ENCODE measurements around the gene ADD1.

ADD1 gene, protein sequence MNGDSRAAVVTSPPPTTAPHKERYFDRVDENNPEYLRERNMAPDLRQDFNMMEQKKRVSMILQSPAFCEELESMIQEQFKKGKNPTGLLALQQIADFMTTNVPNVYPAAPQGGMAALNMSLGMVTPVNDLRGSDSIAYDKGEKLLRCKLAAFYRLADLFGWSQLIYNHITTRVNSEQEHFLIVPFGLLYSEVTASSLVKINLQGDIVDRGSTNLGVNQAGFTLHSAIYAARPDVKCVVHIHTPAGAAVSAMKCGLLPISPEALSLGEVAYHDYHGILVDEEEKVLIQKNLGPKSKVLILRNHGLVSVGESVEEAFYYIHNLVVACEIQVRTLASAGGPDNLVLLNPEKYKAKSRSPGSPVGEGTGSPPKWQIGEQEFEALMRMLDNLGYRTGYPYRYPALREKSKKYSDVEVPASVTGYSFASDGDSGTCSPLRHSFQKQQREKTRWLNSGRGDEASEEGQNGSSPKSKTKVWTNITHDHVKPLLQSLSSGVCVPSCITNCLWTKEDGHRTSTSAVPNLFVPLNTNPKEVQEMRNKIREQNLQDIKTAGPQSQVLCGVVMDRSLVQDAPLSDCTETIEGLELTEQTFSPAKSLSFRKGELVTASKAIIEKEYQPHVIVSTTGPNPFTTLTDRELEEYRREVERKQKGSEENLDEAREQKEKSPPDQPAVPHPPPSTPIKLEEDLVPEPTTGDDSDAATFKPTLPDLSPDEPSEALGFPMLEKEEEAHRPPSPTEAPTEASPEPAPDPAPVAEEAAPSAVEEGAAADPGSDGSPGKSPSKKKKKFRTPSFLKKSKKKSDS

DNA sequence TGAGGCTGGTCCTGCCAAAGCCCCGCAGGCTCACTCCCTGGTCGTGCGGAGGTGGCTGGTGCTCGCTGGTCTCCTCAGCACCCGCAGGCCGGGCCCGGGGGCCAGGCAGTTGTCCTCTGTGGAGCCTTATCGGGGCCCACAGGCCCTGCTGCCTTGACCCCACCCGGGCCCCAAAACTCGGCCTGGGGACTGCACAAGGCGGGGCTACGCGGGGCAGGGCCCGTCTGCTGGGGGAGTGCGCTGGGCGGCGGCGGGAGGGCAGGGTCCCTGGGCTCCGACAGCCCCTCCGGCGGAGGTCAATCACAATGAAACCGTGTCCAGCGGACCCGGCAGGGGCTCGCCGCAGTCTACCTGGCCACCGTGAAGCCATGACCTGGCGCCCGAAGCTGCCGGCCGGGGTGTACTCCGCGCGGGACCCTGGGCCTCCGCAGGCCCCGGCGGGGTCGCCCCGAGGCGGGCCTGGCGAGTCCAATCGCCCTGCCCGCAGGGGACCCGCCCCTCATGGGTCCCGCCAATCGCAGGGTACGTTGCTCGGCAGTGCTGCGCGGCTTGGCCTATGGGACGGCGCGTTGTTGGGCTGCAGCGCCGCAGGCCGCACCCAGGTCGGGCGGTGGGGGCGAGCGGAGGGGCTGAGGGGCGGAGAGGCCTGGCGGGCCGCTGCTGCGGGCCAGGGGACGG lies at the start of gene ADD1:
ADD1 (plus strand) TSS at position 582 of the 678 bp plus-strand sequence. CDS start 32,072 bp downstream, outside the sequence.
- peak; percentile 89 for DNase-seq (ENCODE audit: low read depth)

DNA sequence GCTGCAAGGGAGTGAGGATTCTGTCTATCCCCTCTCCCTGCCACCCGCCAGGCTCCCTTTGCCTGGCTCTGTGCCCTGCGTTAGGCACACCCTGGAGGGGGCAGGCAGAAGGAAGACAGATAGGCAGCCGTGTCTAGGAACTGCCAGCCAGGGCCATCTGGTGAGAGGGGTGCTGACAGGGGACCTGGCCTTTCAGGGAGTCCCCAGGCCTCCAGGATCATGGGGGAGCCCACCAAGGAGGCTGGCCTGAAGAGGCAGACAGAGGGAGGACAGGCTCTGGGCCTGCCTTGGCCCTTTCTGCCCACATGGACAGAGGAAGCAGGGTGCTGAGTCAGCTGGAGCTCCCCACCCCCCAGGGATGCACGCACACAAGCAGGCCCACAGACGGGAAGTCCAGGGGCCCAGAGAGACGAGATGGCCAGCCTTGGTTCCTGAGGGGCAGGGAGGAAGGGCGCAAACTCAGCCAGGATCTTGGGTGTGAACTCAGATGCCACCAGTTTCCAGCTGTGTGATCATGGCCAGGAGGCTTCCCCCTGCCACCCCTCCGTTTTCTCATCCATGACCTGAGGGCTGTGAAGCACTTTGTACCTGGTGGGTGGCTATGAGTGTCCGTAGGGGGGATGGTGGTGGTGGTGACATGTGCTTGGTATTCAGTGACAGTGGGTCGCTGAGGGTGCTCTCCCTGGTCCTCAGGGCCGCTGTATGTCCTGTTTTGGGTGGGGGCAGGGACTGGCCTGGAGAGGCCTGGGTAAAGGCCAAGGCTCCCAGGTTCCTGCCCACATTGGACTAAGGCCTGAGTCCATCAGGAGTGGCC lies 49.0 kb upstream of the ADD1 start:
- no peak for DNase-seq (ENCODE audit: low read depth)

DNA sequence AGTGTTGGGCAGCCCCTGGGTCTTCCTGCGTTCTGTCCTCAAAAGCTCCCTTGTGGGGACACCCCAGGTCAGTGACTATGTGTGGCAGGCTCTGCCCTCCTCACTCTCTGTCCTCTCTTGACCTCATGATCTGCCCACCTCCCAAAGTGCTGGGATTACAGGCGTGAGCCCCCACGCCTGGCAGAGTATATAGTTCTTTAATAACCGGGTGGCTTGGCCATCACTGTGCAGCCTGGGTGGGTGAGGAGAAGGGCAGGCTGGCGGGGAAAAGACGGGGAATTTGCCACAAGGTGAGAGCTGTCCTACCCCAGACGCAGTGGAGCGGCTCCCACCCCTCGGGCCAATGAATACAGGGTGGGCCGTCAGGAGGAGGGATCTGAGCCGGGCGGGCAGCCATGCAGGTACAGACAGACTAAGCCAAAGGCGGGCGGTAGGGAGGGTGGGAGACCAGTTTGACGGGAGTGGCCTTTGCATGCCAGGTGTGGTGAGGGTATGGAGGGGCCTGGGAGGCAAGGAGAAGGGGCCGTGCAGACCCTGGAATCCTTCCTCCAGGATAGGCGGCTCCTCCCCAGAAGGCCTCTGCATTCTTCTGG lies 48.2 kb upstream of the ADD1 start:
- DNase-seq (ENCODE audit: low read depth) = no peak

DNA sequence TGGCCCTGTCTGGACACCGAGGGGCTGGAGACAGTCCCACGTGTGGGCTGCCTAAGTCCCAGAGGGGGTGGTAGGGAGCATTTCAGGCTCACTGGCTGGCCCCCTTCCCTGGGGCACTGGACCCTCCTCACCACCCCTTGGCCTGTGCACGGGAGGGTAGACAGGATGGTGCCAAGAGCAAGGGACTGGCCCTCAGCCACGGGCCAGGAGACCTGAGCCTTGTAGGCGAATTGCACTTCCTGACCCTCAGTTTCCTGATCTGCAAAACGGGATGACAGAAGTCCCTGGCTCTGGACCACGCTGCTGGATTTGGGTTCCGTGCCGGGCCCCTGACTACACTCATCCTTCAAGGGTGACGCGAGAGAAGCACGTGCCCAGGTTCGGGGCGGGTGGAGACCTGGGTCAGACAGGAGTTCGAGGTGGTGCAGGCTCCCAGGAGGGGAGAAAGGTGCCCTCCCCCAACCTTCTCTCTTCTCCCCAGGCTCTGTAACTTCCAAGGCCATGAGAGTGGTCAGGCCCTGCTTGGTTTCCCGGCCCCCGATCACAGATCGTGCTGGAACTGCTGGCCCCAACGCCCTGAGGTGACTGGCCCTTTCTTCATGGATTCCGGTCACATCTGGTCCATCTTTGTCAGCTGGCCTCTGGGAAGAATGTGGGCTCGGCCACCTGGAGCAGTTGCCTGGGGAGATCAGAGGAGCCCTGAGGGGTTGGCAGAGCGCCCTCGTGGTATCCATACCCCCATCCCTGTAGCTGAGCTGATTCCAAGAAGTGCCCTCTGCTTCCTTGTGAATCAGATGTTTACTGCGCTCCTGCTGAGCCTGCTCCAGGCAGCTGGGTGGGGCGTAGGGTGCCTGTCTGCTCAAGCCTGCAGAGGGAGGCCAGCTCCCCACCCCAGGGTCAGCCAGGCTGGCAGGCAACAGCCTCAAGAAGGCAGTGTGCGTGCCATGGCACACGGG lies 47.5 kb upstream of the ADD1 start:
- DNase-seq (ENCODE audit: low read depth) = no peak

DNA sequence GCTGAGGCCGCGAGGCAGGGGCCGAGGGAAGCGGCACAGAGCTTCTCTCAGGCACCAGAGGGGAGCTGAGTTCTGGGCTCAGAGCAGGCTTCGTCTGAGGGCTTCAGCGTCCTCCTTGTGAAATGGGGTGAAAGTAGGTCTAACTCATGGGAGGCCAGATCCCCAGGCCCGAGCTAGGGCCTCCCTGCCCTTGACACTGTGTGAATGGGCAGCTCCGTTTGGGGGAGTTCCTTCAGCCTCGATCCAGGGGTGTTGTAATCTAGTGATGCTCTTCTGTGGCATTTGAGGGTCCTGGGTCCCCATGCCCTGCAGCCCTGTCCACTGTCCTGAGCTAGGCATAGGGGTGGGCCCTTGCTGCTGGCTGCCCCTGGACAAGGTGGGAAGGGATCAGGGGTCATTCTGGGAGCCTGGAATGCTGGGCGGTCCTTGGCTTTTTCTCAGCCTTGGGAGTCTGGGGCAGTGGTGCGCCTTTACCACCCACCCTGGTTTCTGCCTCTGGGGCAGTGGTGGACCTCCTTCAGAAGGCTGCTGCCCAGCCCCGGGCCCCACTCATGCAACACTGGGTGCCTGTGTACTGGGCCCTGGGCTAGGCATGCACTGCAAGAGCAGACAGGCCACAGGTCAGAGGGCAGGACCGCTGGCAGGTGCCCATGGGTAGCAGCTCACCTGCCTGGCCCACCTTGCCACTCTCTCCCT lies 46.6 kb upstream of the ADD1 start:
- DNase-seq (ENCODE audit: low read depth) = no peak

- peak; percentile 24 for DNase-seq (ENCODE audit: low read depth)
Observed at GRCh38 chr4:2797545-2798305, 45.9 kb upstream of the ADD1 start.

GRCh38 chr4:2798399-2799223 lies 45.0 kb upstream of the ADD1 start:
- no peak for DNase-seq (ENCODE audit: low read depth)

GRCh38 chr4:2799224-2799911 lies 44.3 kb upstream of the ADD1 start:
- DNase-seq (ENCODE audit: low read depth) = no peak

GRCh38 chr4:2799971-2800690 lies 43.5 kb upstream of the ADD1 start:
- no peak for DNase-seq (ENCODE audit: low read depth)

- no peak for DNase-seq (ENCODE audit: low read depth)
Observed at GRCh38 chr4:2800691-2801596, 42.7 kb upstream of the ADD1 start.

DNA sequence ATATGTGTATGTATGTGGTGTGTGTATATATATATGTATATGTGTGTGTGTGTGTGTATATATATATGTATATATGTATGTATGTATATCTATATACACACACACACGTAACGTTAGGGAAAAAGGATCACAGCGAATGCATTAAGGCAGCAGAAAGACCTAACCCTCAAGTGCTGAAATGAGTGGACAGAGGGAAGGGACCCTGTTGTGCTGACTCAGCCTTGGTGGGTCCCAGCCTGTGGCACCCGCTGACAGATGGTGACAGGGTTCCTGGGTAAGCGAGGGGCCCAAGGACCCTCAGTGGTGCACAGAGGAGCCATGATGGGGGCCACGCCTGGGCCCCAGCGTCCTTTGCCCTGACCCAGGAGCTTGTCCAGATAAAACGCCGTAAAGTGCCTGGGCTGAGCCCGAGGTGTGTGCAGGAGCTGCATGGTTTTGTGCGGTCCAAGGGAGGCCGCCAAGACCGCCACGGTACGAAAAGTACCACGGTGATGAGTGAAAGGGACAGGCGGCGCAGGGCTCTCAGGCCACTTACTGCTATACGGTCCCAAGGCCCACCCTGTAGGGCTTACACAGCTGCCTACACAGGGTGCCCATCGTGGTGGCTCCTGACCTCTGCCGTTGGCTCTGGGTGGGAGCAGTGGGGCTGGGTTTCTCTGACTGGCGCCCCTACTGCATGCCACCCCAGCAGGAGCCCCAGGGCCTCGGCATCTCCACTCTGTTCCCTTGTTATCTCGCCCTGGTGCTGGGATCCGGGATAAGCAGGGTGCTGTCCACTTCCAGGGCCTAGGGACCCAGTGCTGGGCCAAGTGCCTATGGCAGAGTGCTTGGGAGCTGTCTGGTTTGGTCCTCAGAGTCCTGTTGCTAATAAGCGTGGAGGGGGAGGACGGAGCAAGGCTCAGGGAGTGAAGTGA lies 40.8 kb upstream of the ADD1 start:
- DNase-seq (ENCODE audit: low read depth) = no peak

DNA sequence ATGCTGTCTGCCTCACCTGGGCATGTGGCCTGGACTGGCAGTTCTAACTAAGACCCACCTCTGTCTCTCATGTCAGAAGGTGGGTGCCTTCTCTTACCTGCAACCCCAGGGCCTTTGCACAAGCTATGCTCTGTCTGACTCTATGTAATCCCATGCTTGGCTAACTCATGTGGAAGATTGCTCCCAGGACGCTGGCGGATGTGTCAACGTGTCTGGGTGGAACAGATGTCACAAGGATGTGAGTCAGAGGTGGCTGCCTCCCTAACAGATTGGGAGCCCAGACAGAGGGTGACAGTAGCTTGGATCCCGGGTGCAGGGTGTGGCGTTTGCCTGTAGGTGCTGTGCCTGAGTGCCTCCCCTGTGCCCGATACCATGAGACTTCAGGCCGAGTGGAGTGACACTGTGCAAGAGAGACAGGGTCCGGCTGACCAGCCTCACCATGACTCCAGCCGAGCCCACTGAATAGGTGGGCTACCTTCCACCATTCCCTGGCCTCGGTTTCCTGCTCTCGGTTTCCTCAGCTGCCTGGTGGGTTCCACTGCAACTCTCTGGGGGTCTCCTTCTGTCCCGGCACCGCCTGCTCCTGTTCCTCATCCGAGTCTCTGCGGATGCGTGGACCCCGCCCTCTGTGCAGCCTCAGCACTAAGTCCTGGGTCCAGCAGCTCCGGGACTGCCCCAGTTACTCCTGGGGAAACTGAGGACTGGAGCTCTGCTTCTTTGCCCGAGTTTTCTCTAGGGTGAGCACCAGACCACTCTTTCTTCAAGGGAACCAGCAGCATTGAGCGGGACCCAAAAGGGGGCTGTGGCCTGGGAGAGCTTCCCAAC lies 39.8 kb upstream of the ADD1 start:
- DNase-seq (ENCODE audit: low read depth) = no peak

DNA sequence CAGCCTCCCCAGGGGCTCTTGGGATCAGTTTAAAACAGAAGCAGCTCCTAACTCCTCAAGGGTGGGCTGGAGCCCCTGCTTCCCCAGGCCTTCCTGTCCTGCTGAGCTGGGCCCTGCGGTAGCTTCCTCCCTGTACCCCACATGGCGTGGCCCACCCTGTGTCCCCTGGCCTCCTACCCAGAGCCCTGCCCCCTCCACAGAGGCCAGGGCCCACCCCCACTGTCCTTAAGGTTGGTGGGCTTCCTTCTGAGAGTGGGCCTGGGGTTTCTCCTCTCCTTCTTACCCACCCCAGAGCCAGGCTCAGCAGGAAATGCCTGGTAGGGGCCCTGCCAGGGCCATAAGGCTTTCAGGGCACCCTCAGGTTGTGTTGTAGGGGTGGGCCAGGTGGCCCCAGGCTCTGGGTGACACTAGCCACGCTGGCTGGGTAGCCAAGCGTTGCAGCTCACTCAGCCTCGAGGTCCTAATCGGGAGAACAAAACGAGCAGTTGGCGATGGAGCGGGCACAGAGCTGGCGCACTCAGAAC lies 39.1 kb upstream of the ADD1 start:
- no peak for DNase-seq (ENCODE audit: low read depth)

Measured in stimulated activated CD8-positive, alpha-beta memory T cell treated with anti-CD3 and anti-CD28 coated beads, Interleukin-12 subunit alpha, Interleukin-12 subunit beta, amount 100 ng/mL, for 1 hour (primary cell).